ENCODE results near the gene POU6F1.

POU6F1 gene

DNA sequence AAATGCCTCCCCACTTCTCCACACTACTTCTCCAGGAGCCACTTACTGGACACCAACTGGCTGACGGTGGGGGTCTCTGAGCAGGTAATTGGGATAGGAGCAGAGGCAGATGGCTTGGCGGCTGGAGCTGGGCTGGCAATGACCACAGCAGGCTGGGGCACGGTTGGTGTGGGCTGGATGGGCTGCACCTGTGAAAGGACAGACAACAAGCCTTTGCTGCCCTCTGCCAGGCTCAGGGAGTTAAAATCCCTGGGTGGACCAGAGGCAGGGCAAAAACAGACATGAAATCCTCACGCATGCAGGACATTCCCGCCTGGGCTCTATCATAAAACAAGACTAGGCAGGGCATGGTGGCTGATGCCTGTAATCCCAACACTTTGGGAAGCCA, 25.6 kb downstream of the POU6F1 start:
- H3K4me1 ChIP-seq (ENCODE audit: control insufficient read depth, insufficient read depth, low read length): no peaks in the 10 kb centered on the region
- CTCF ChIA-PET: no interaction called here
- no peak overlapping the region for H3K27ac ChIP-seq (ENCODE audit: extremely low read depth, low read depth, low read length)
- H3K4me3 ChIP-seq (ENCODE audit: low read depth, low read length): no peak overlapping the region
- TF ChIP-seq, protein P1, sequence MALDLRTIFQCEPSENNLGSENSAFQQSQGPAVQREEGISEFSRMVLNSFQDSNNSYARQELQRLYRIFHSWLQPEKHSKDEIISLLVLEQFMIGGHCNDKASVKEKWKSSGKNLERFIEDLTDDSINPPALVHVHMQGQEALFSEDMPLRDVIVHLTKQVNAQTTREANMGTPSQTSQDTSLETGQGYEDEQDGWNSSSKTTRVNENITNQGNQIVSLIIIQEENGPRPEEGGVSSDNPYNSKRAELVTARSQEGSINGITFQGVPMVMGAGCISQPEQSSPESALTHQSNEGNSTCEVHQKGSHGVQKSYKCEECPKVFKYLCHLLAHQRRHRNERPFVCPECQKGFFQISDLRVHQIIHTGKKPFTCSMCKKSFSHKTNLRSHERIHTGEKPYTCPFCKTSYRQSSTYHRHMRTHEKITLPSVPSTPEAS (tag by site-specific recombination; IDR thresholded peaks at IDR 0.05): no peak
- no peak for TF ChIP-seq ZFHX2 (tag by site-specific recombination; conservative IDR thresholded peaks at IDR 0.05)
- TF ChIP-seq KLF8 (tag by site-specific recombination; IDR thresholded peaks at IDR 0.05): no peak
- no peak for TF ChIP-seq ZNF677 (tag by site-specific recombination; IDR thresholded peaks at IDR 0.05)
- TF ChIP-seq, protein P2, sequence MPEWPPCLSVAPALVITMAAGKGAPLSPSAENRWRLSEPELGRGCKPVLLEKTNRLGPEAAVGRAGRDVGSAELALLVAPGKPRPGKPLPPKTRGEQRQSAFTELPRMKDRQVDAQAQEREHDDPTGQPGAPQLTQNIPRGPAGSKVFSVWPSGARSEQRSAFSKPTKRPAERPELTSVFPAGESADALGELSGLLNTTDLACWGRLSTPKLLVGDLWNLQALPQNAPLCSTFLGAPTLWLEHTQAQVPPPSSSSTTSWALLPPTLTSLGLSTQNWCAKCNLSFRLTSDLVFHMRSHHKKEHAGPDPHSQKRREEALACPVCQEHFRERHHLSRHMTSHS (tag by site-specific recombination; IDR thresholded peaks at IDR 0.05): no peak
- no peak for TF ChIP-seq SP7 (tag by site-specific recombination; IDR thresholded peaks at IDR 0.05)
- TF ChIP-seq, protein P3, sequence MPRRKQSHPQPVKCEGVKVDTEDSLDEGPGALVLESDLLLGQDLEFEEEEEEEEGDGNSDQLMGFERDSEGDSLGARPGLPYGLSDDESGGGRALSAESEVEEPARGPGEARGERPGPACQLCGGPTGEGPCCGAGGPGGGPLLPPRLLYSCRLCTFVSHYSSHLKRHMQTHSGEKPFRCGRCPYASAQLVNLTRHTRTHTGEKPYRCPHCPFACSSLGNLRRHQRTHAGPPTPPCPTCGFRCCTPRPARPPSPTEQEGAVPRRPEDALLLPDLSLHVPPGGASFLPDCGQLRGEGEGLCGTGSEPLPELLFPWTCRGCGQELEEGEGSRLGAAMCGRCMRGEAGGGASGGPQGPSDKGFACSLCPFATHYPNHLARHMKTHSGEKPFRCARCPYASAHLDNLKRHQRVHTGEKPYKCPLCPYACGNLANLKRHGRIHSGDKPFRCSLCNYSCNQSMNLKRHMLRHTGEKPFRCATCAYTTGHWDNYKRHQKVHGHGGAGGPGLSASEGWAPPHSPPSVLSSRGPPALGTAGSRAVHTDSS (tag by site-specific recombination; IDR thresholded peaks at IDR 0.05): no peak
- no peak for TF ChIP-seq ZBTB44 (tag by site-specific recombination; IDR thresholded peaks at IDR 0.05)
- TF ChIP-seq ZNF112 (tag by site-specific recombination; IDR thresholded peaks at IDR 0.05): no peak
- no peak for TF ChIP-seq ZNF701 (tag by site-specific recombination; IDR thresholded peaks at IDR 0.05)
- TF ChIP-seq KLF10 (tag by site-specific recombination; IDR thresholded peaks at IDR 0.05): no peak
- TF ChIP-seq CTCF (tag by site-specific recombination; IDR thresholded peaks at IDR 0.05): no peak
- TF ChIP-seq ZNF132 (tag by site-specific recombination; IDR thresholded peaks at IDR 0.05; ENCODE audit: borderline replicate concordance): no peak
- no peak for TF ChIP-seq ZNF544 (tag by site-specific recombination; IDR thresholded peaks at IDR 0.05)
- TF ChIP-seq ZBTB20 (tag by site-specific recombination; IDR thresholded peaks at IDR 0.05): no peak
- TF ChIP-seq, protein P4, sequence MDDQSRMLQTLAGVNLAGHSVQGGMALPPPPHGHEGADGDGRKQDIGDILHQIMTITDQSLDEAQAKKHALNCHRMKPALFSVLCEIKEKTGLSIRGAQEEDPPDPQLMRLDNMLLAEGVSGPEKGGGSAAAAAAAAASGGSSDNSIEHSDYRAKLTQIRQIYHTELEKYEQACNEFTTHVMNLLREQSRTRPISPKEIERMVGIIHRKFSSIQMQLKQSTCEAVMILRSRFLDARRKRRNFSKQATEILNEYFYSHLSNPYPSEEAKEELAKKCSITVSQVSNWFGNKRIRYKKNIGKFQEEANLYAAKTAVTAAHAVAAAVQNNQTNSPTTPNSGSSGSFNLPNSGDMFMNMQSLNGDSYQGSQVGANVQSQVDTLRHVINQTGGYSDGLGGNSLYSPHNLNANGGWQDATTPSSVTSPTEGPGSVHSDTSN (CRISPR knock-in tag; IDR thresholded peaks at IDR 0.05): no peak
- POLR2A ChIA-PET: no interaction called here
- no peaks in the 10 kb centered on the region for H3K9me3 ChIP-seq (ENCODE audit: control insufficient read depth, insufficient read depth, low read depth, low read length)
- peaks cover 0 to 19% of the 10 kb centered on the region in 2 experiments; a peak in 2 of 3 replicates for H3K36me3 ChIP-seq (ENCODE audit: control insufficient read depth in 2 of 2, insufficient read depth in 1 of 2, low read length in 2 of 2)

GRCh38 chr12:51191516-51192283, 26.2 kb downstream of the POU6F1 start:
- peaks cover 0 to 19% of the 10 kb centered on the region in 2 experiments; a peak in 2 of 3 replicates for H3K36me3 ChIP-seq (ENCODE audit: control insufficient read depth in 2 of 2, insufficient read depth in 1 of 2, low read length in 2 of 2)
- ChIA-PET POLR2A (no interaction called here), CTCF (no interaction called here)
- H3K27ac ChIP-seq (ENCODE audit: extremely low read depth, low read depth, low read length): no peak overlapping the region
- H3K4me3 ChIP-seq (ENCODE audit: low read depth, low read length): no peak overlapping the region
- no peaks in the 10 kb centered on the region for H3K4me1 ChIP-seq (ENCODE audit: control insufficient read depth, insufficient read depth, low read length)
- TF ChIP-seq, protein P5, sequence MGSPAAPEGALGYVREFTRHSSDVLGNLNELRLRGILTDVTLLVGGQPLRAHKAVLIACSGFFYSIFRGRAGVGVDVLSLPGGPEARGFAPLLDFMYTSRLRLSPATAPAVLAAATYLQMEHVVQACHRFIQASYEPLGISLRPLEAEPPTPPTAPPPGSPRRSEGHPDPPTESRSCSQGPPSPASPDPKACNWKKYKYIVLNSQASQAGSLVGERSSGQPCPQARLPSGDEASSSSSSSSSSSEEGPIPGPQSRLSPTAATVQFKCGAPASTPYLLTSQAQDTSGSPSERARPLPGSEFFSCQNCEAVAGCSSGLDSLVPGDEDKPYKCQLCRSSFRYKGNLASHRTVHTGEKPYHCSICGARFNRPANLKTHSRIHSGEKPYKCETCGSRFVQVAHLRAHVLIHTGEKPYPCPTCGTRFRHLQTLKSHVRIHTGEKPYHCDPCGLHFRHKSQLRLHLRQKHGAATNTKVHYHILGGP (tag by site-specific recombination; IDR thresholded peaks at IDR 0.05): no peak
- TF ChIP-seq, protein P6, sequence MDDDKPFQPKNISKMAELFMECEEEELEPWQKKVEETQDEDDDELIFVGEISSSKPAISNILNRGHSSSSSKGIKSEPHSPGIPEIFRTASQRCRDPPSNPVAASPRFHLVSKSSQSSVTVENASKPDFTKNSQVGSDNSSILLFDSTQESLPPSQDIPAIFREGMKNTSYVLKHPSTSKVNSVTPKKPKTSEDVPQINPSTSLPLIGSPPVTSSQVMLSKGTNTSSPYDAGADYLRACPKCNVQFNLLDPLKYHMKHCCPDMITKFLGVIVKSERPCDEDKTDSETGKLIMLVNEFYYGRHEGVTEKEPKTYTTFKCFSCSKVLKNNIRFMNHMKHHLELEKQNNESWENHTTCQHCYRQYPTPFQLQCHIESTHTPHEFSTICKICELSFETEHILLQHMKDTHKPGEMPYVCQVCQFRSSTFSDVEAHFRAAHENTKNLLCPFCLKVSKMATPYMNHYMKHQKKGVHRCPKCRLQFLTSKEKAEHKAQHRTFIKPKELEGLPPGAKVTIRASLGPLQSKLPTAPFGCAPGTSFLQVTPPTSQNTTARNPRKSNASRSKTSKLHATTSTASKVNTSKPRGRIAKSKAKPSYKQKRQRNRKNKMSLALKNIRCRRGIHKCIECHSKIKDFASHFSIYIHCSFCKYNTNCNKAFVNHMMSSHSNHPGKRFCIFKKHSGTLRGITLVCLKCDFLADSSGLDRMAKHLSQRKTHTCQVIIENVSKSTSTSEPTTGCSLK (tag by site-specific recombination; IDR thresholded peaks at IDR 0.05): no peak
- TF ChIP-seq ZNF362 (tag by site-specific recombination; IDR thresholded peaks at IDR 0.05): no peak
- H3K9me3 ChIP-seq (ENCODE audit: control insufficient read depth, insufficient read depth, low read depth, low read length): no peaks in the 10 kb centered on the region

Measured in HEK293 (cell line).